Esophagus squamous epithelium (tissue), 4 donors: ENCODE measurements around the gene TECR.

Experiments used
- POLR2A ChIP-seq, 4 donors: fragments of 450-650 bp; IDR thresholded peaks; one replicate each; pipeline ENCODE4 v1.6.1; 2017; ENCODE audit warnings: antibody characterized with exemption in 4 of 4, mild to moderate bottlenecking in 4 of 4, moderate library complexity in 3 of 4
- TF ChIP-seq, protein P1 (sequence below), 6 experiments: fragments of 450-650 bp in 4 of 6; fragments of 200-600 bp in 2 of 6; sonication (generic) in 2 of 6; IDR thresholded peaks; one replicate each; pipeline ENCODE4 v1.5.1; 2016 to 2019; ENCODE audit warnings: antibody characterized with exemption in 6 of 6, mild to moderate bottlenecking in 4 of 6, moderate library complexity in 4 of 6

DNA sequence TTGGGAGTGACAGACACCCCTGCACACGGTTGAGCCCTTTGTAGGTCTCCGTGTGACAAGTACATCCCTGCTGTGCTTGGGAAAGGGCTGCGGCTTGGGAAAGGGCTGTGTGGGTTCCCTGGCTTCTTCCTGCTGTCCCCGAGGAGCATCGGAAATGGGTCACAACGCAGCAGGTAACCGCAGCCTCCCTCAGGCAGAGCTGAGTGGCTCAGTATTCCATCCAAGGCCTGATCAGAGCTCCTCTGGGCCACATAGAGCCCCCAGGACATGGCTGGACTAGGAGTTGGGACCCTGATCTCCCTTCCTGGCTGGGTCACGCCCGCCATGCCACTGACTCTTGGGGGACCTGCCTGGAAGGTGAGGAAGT, 16.3 kb downstream of the TECR start:
- TF ChIP-seq POLR2A (IDR thresholded peaks at IDR 0.05) = no peak
- TF ChIP-seq, protein P1, sequence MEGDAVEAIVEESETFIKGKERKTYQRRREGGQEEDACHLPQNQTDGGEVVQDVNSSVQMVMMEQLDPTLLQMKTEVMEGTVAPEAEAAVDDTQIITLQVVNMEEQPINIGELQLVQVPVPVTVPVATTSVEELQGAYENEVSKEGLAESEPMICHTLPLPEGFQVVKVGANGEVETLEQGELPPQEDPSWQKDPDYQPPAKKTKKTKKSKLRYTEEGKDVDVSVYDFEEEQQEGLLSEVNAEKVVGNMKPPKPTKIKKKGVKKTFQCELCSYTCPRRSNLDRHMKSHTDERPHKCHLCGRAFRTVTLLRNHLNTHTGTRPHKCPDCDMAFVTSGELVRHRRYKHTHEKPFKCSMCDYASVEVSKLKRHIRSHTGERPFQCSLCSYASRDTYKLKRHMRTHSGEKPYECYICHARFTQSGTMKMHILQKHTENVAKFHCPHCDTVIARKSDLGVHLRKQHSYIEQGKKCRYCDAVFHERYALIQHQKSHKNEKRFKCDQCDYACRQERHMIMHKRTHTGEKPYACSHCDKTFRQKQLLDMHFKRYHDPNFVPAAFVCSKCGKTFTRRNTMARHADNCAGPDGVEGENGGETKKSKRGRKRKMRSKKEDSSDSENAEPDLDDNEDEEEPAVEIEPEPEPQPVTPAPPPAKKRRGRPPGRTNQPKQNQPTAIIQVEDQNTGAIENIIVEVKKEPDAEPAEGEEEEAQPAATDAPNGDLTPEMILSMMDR (IDR thresholded peaks at IDR 0.05) = no peak
